HG03139 (cell line): ENCODE results near the gene ZBTB20.
A peak's percentile ranks its signal among the peaks of the same experiment; 100 is the strongest.

Experiments used
- ATAC-seq: cut with Tn5 transposase; IDR thresholded peaks from one replicate; pipeline ENCODE4 v1.9.1; 2021; ENCODE audit not compliant: unreplicated experiment

ZBTB20 gene

GRCh38 chr3:114453361-114453780, 693.7 kb downstream of the ZBTB20 start:
- no peak for ATAC-seq

DNA sequence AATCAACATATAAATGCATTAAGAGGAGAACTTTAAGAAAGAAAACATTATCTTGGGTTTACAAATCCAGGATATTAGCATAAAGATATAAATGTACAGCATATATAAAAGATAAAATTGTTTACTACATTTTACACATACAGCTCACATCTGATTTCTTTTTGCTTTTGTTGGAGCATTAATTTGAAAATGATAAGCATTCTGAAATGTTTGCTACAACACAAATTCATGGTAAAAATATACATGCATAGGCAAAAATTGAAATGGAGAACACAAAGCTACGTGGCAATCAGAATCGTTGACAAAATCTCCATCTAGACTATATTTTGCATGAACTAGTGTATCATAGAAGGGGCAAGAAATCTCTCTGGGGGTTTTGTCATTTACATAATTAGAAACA, 694.2 kb downstream of the ZBTB20 start:
- ATAC-seq = no peak

DNA sequence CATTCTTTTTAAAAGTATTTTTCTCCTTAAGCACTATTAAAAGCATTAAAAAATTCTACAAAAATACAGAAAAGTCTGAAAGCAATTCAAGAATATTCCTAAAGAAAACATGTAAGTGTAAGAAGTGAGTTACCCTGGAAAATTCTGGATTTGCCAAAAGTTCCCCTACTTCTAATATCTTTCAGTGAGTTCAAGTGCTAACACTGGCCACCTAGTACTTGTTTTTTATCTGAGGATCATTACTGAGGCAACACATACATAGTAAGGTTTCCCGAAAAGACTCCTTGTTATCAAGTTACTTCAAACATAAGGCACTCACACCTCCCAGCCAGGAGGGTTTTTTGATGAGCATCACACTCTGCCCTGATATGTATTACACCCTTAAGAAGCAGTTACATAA, 694.8 kb downstream of the ZBTB20 start:
- no peak for ATAC-seq

DNA sequence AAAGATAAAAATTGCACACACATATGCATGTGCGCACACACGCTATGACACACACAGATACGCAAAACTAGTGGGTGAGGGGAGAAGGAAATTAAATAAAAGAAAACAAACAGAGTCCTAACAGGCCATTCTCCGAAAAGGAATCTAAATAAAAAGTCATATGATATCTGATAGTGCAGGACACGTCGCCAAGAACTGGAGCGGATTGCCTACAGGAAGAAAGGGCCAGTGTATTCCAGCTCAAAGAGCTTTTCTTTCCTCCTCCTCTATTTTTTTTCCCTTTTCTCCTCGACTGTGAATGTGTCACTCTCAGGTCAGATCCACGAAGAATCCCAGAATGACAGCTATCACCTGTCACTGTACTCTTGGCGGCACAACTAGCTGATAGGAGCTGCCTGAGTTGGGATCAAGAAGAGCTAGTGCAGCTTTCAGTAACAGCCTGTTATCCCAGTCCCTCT, 695.5 kb downstream of the ZBTB20 start:
- ATAC-seq = no peak

- no peak for ATAC-seq
Measured at GRCh38 chr3:114451051-114451451, 696.0 kb downstream of the ZBTB20 start.

DNA sequence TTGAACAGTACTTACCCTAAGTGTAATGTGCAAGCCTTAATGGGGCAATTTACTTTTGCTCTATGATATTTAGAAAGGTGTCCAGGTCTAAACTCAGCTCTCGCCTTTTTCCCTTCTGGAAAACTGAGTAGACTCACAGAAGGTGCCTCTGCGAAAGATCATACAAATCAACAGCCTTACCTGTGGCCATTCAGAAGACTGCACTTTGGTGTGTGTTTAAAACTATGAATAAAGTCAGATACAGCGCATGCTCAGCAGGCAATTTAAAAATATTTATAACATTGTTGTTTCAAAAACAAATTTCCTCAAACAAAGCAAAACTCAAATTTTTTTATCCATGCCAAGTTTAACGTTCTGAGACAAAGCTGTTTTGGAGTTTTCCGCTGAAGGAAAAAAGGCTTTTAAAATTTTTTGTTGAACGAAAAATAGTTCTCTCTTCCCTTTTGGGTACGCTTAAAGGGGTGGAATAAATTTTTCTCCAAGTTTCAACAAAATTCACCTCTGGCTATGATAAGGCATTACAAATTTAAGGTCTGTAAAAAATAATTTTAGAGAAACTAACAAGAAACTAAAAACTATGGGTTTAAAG, 697.0 kb downstream of the ZBTB20 start:
- ATAC-seq = no peak

- no peak for ATAC-seq
Measured at GRCh38 chr3:114449271-114450007, 697.6 kb downstream of the ZBTB20 start.

DNA sequence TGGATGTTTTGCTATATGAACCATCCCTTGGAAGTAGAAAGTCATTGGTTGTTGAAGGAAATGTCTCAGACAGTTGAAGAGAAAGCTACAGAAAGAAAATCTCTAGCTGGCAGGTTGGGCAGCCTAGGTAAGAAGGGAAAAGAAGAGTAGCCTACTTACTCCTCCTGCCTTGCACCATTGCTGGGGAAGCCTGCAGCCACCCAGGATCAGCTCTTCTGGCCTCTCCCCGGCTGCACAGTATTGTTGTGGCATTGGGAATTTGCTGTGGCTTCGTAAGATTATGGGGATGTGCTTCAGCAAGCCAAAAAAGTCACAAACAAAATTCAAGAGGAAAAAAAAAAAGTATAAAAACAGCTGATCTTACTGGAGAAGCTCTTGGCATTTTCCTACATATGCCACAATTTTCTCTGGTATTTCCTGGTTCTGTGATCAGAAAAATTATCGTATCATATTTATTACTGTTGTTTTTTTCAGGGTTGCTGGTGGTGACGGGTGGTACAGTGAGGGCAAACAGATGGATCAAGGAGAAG, 699.1 kb downstream of the ZBTB20 start:
- no peak for ATAC-seq

- ATAC-seq = no peak
Measured at GRCh38 chr3:114447545-114447944, 699.5 kb downstream of the ZBTB20 start.

GRCh38 chr3:114446600-114446999, 700.5 kb downstream of the ZBTB20 start:
- no peak for ATAC-seq

DNA sequence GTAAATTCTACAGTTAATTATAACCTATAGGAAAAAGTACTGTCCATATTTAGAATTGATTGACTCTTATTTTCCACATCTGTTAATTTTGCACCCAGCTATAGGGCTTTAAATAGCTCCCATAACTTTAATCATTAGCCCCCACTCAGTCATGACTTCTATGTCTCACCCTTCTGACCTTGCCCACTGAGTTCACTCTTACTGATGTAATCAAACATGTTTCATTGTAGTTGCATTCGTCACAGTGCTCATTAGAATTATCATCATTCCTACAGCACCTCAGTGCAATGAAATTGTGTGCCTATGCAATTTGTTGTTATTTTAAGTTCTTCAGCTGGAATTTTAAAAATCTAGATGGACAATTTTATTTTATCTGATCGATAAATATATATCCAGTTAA, 701.9 kb downstream of the ZBTB20 start:
- ATAC-seq = no peak

DNA sequence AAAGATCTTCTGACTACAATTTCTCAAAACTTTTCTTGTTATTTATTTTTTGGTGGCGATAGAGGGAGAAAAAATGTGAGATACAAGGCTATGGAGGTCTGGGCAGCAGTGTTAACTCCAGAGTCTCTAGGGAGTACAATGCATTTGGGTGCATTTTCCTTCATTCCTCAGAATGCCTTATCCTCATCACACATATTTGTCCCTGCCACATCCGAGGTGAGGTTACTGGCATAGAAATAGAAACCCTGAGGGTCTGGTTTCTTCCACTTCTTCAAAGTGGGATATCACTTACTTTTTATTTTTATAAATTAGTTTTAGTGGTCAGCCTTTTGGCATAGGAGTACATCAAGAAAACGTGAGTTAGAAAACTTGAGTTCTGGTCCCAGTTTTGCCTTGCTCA, 702.9 kb downstream of the ZBTB20 start:
- ATAC-seq = no peak

- no peak for ATAC-seq
Measured at GRCh38 chr3:114442246-114442645, 704.8 kb downstream of the ZBTB20 start.

GRCh38 chr3:114441386-114441785, 705.7 kb downstream of the ZBTB20 start:
- ATAC-seq = no peak

GRCh38 chr3:114440700-114441099, 706.4 kb downstream of the ZBTB20 start:
- no peak for ATAC-seq

DNA sequence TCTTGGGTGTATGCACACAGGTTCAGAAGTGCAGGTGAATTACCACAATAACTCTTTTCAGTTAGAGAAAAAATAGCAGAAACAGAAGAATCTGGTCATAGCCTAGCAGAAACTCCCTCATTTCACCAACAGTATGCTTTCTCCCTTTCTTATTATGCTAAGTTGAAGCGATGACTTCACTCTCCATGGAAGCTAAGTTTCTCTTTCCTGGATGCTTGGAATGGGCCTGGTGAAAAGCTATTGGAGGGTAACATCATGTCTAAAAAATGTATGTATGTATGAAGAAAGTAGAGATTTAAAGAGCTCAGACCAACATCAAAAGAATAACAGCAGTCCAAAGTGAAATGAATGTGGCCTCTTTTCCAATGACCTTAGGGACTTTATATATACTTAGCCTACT, 707.8 kb downstream of the ZBTB20 start:
- no peak for ATAC-seq

DNA sequence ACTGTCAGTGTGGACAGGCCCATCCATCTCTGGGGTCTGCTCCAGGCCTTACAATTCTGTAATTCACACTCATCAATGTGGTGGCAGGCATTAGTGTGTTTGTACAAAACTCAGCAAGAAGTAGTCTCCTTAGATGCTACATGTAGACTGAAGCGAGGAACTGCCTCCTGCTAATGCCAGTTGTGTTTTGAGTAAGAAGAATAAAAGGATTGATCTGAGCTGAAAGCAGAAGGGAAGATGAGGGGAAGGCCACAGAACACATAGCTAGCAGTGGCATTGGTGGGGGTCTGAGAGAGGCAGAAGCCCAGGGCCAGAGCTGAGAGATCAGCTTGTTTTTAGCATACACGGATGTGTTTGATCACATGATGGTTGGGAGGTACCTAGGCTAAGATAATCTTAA, 709.2 kb downstream of the ZBTB20 start:
- no peak for ATAC-seq

- ATAC-seq = no peak
Measured at GRCh38 chr3:114436182-114436581, 710.9 kb downstream of the ZBTB20 start.

DNA sequence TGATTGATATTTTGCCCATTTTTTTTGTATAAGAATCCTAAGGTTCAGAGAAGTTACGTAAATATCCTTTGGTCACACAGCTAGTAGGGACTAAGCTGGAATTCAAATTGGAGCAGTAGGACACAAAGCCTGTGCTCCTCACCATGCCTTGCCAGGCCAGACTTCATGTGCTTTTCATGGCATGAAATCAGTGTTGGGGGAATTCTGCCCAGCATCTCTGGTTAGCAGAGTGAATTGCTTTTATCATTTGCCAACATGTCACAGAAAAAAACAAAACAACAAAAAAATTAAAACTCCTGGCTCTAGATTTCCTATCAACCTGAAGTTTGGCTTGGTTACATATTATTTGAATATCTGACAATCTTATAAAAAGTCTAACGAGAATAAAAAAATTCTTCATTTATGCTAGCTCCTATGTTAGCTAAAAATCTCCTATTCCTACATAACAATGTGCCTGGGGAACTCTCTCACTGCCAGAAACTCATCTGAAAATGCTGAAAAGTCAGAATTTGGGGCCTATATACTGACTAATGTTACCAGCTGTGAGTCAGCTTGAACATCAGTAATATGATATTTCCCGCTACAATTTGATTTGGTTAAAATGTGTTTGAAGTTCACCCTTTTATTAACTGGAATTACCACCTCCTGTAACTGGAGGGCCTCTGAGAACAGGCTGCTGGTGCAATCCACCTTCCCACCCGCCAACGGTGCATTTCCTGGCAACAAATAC, 711.5 kb downstream of the ZBTB20 start:
- no peak for ATAC-seq

- no peak for ATAC-seq
Measured at GRCh38 chr3:114432310-114432709, 714.8 kb downstream of the ZBTB20 start.

GRCh38 chr3:114428044-114428595, 719.0 kb downstream of the ZBTB20 start:
- peak; percentile 91 for ATAC-seq
